Measurements from ENCODE around the gene GRP. TPM values are rescaled to one million over a fixed set of nuclear protein-coding genes. Genes with fewer than 3 reads are reported as not detected.

The GRP gene
- total RNA-seq, 4 donors from 2014 or later, result 4.8 TPM; not detected in 3

- WGBS, 2 donors (ENCODE audit: low coverage in 1 of 2), result 0 to 19% methylated on average over 1 to 9 of the region's 18 CpGs
- Histone ChIP-seq H3K4me1 (peaks cover 0 to 27% (median 15%) of the 10 kb centered on the region in 3 donors), H3K27me3 (peaks cover 98% of the 10 kb centered on the region), H3K36me3 (no peaks in the 10 kb centered on the region), H3K9me3 (no peaks in the 10 kb centered on the region), H3K27ac (no peak overlapping the region), H3K4me3 (no peak overlapping the region)
- TF ChIP-seq, protein P1, sequence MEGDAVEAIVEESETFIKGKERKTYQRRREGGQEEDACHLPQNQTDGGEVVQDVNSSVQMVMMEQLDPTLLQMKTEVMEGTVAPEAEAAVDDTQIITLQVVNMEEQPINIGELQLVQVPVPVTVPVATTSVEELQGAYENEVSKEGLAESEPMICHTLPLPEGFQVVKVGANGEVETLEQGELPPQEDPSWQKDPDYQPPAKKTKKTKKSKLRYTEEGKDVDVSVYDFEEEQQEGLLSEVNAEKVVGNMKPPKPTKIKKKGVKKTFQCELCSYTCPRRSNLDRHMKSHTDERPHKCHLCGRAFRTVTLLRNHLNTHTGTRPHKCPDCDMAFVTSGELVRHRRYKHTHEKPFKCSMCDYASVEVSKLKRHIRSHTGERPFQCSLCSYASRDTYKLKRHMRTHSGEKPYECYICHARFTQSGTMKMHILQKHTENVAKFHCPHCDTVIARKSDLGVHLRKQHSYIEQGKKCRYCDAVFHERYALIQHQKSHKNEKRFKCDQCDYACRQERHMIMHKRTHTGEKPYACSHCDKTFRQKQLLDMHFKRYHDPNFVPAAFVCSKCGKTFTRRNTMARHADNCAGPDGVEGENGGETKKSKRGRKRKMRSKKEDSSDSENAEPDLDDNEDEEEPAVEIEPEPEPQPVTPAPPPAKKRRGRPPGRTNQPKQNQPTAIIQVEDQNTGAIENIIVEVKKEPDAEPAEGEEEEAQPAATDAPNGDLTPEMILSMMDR (IDR thresholded peaks at IDR 0.05), result no peak
- TF ChIP-seq EP300 (IDR thresholded peaks at IDR 0.05) (no peak), POLR2A (IDR thresholded peaks at IDR 0.05) (no peak)
- ATAC-seq, result no peak
Observed at GRCh38 chr18:59274533-59274928, 54.6 kb downstream of the GRP start.

DNA sequence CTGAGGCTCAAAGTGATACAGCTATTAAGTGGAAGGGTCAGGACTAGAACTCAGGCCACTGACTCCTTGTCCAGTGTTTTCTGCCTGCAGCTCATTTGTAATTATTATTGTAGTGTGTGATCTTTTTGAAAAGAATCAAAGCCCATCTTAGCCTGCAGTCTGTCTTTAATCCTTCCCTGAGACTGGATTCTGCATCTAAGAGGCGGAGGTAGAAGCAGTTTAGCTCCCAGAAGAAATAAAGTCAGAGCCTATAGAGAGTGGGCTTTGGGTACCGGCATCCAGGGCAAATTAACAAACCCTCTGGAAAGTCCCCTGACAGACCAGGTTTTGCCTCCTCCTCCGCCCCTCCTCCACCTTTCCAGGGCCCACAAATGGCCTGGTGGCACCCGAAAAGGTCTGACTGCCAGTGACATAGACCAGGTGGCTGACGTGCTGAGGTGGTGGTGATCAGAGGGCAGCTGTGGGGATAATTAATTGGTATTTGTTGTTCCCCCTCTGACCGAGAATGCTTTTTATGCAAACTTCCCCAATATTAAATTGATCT lies 55.5 kb downstream of the GRP start:
- Histone ChIP-seq H3K27ac (no peak overlapping the region), H3K4me3 (no peak overlapping the region), H3K27me3 (peaks cover 98% of the 10 kb centered on the region), H3K9me3 (no peaks in the 10 kb centered on the region), H3K4me1 (peaks cover 0 to 25% (median 15%) of the 10 kb centered on the region in 3 donors), H3K36me3 (no peaks in the 10 kb centered on the region)
- TF ChIP-seq EP300 (IDR thresholded peaks at IDR 0.05), result no peak
- no peak for TF ChIP-seq POLR2A (IDR thresholded peaks at IDR 0.05)
- TF ChIP-seq, protein P1 (IDR thresholded peaks at IDR 0.05), result no peak
- no peak for TF ChIP-seq POLR2AphosphoS5 (IDR thresholded peaks at IDR 0.05)
- 41 to 48% methylated on average over 3 to 5 of the region's 6 CpGs for whole genome bisulfite sequencing, 2 donors (ENCODE audit: low coverage in 1 of 2)
- ATAC-seq, result no peak

- whole genome bisulfite sequencing, 2 donors (ENCODE audit: low coverage in 1 of 2), result 14% methylated on average over 4 of the region's 5 CpGs; no CpG with 5 or more reads in 1 of the 2 donors
- no peak for ATAC-seq
- Histone ChIP-seq H3K9me3 (no peaks in the 10 kb centered on the region), H3K4me3 (no peak overlapping the region), H3K36me3 (no peaks in the 10 kb centered on the region), H3K27ac (no peak overlapping the region), H3K4me1 (peaks cover 0 to 25% (median 15%) of the 10 kb centered on the region in 3 donors), H3K27me3 (peaks cover 98% of the 10 kb centered on the region)
- TF ChIP-seq EP300 (IDR thresholded peaks at IDR 0.05), result no peak
- TF ChIP-seq POLR2A (IDR thresholded peaks at IDR 0.05), result no peak
- TF ChIP-seq, protein P1 (IDR thresholded peaks at IDR 0.05), result no peak
- TF ChIP-seq POLR2AphosphoS5 (IDR thresholded peaks at IDR 0.05), result no peak
Observed at GRCh38 chr18:59276047-59276446, 56.1 kb downstream of the GRP start.

- Histone ChIP-seq H3K27me3 (peaks cover 93% of the 10 kb centered on the region), H3K36me3 (no peaks in the 10 kb centered on the region), H3K4me1 (peaks cover 0 to 5% (median 1%) of the 10 kb centered on the region in 3 donors), H3K9me3 (no peaks in the 10 kb centered on the region), H3K27ac (no peak overlapping the region), H3K4me3 (no peak overlapping the region)
- no peak for ATAC-seq
- TF ChIP-seq, protein P1 (IDR thresholded peaks at IDR 0.05), result no peak
- no peak for TF ChIP-seq POLR2AphosphoS5 (IDR thresholded peaks at IDR 0.05)
- TF ChIP-seq EP300 (IDR thresholded peaks at IDR 0.05), result no peak
- no peak for TF ChIP-seq POLR2A (IDR thresholded peaks at IDR 0.05)
- WGBS, 2 donors (ENCODE audit: low coverage in 1 of 2), result 51 to 77% methylated on average over 5 of the region's 5 CpGs
Observed at GRCh38 chr18:59278793-59279192, 58.8 kb downstream of the GRP start.

DNA sequence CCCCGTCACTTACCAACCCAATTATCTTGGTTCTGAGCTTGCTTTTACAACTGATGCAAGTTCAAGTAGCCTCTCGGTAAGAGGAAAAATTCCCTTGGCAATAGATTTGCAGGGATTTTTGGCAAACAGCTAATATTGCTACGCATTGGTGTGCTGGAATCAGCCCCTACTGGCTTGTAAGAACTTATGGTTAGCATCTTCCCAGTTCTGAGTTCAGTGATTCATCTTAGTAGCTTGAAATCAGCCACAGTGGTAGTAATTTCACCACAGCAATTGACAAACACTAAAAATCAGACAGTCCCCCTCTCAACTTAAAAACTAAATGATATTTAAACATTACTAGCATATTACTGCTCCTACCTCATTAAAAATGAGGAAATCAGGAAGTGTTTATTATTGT lies 59.2 kb downstream of the GRP start:
- peaks cover 0 to 1% (median 0%) of the 10 kb centered on the region in 3 donors for H3K4me1 ChIP-seq
- no peak overlapping the region for H3K27ac ChIP-seq
- TF ChIP-seq EP300 (IDR thresholded peaks at IDR 0.05), result no peak
- TF ChIP-seq, protein P1 (IDR thresholded peaks at IDR 0.05), result no peak
- no peaks in the 10 kb centered on the region for H3K9me3 ChIP-seq
- no peak overlapping the region for H3K4me3 ChIP-seq
- ATAC-seq, result no peak
- no peaks in the 10 kb centered on the region for H3K36me3 ChIP-seq
- 62 to 100% methylated on average over 2 to 3 of the region's 3 CpGs for WGBS, 2 donors (ENCODE audit: low coverage in 1 of 2)
- H3K27me3 ChIP-seq, result peaks cover 93% of the 10 kb centered on the region

All from gastroesophageal sphincter (tissue), 4 donors.